AG04449 (cell line): ENCODE data around the gene CBFA2T3.

Source experiments
- CTCF ChIA-PET: fragments of 350-600 bp; formaldehyde crosslinking; extraction: SDS; loops from one replicate; lab custom pipeline; 2021; ENCODE audit warnings: antibody characterized with exemption; lab: Yijun Ruan, JAX
- POLR2A ChIA-PET: fragments of 400-600, 350-600 bp; formaldehyde crosslinking; extraction: SDS; loops from one replicate; lab custom pipeline; 2020; ENCODE audit warnings: antibody characterized with exemption, inconsistent platforms; lab: Yijun Ruan, JAX
- DNase-seq: peaks from one replicate; pipeline ENCODE4 v3.0.0-alpha.2; 2010; ENCODE audit warnings: low read depth, low spot score
- H3K4me3 ChIP-seq: 2 replicates; pipeline ENCODE4 v1.5.1; 2011; ENCODE audit warnings: low read depth, mild to moderate bottlenecking, control low read depth, low read length
- TF ChIP-seq, protein P1 (sequence below): IDR thresholded peaks from one replicate; pipeline ENCODE4 v1.5.1; 2011; ENCODE audit warnings: mild to moderate bottlenecking, moderate library complexity, low read length, control low read depth, inconsistent platforms; ENCODE audit not compliant: insufficient read depth; ENCODE audit errors: missing control alignments

The CBFA2T3 gene

DNA sequence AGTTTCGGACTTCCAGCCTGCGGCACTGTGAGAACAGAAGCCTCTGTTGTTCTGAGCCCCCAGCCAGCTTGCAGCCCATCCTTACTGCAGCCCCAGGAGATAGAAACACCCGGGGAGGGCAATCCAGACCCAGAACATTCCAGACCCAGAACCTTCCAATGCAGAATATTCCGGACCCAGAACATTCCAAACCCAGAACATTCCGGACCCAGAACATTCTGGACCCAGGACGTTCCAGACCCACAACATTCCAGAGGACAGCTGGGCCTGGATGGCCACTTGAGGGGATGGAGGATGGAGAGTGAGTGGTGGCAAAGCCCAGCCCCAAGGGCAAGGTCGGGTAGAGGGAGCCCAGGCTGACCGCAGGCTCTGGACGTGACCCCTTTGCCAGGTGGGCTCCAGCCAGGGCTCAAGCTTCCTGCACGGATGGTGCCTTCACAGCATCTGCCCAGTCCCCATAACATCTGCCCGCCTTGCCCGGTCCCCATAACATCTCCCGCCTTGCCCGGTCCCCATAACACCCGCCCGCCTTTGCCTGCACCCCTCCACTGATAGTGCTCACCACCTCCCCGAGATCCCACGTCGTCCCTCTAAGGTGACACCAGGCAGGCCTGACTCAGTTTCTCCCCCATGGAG lies 3.5 kb downstream of the CBFA2T3 start:
- TF ChIP-seq, protein P1, sequence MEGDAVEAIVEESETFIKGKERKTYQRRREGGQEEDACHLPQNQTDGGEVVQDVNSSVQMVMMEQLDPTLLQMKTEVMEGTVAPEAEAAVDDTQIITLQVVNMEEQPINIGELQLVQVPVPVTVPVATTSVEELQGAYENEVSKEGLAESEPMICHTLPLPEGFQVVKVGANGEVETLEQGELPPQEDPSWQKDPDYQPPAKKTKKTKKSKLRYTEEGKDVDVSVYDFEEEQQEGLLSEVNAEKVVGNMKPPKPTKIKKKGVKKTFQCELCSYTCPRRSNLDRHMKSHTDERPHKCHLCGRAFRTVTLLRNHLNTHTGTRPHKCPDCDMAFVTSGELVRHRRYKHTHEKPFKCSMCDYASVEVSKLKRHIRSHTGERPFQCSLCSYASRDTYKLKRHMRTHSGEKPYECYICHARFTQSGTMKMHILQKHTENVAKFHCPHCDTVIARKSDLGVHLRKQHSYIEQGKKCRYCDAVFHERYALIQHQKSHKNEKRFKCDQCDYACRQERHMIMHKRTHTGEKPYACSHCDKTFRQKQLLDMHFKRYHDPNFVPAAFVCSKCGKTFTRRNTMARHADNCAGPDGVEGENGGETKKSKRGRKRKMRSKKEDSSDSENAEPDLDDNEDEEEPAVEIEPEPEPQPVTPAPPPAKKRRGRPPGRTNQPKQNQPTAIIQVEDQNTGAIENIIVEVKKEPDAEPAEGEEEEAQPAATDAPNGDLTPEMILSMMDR = no peak
- no peak overlapping the region for H3K4me3 ChIP-seq
- POLR2A ChIA-PET = no interaction called here
- no peak for DNase-seq
- CTCF ChIA-PET = no interaction called here

DNA sequence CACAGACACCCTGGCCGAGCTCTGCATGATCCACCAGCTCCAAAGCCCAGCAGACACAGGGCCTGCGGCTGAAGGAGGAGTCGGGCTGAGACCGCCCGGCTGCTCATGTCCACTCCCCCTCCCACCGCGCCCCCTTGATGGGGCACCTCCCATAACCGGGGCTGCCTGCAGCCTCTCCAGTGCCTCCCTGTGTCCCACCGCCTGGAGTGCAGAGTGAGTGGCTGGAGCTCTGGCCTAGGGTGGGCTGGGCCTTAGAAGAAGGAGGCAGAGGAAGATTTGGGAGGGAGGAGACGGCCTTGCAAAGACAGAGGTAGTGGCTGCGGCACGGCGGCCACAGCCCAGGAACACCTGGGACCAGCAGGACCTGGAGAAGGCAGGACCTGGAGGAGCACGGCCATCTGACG lies 4.0 kb downstream of the CBFA2T3 start:
- H3K4me3 ChIP-seq = no peak overlapping the region

DNA sequence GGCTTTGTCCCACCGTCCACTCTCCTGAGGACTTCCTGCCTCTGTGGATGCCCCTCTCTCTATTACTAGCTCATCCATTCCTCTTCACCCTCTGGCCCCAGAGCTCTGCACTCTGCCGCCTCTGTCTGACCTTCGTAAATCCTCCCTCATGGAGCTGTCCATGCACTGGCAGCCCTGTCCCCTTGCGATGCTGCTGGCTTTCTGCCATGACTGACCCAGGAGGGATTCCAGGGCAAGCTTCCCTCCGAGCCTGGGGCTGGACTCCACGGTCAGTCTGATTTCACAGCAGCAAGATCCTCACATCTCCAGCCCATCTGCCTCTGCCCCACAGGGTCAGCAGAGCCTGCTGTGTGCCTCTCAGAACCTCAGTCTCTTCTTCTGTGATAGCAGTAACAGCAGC lies 4.7 kb downstream of the CBFA2T3 start:
- DNase-seq = no peak
- ChIA-PET CTCF (no interaction called here), POLR2A (no interaction called here)
- no peak overlapping the region for H3K4me3 ChIP-seq
- TF ChIP-seq, protein P1 = no peak

More for the DNA sequence above, 4.0 kb downstream of the CBFA2T3 start:
- ChIA-PET CTCF (no interaction called here), POLR2A (no interaction called here)
- TF ChIP-seq, protein P1 = no peak
- no peak for DNase-seq

DNA sequence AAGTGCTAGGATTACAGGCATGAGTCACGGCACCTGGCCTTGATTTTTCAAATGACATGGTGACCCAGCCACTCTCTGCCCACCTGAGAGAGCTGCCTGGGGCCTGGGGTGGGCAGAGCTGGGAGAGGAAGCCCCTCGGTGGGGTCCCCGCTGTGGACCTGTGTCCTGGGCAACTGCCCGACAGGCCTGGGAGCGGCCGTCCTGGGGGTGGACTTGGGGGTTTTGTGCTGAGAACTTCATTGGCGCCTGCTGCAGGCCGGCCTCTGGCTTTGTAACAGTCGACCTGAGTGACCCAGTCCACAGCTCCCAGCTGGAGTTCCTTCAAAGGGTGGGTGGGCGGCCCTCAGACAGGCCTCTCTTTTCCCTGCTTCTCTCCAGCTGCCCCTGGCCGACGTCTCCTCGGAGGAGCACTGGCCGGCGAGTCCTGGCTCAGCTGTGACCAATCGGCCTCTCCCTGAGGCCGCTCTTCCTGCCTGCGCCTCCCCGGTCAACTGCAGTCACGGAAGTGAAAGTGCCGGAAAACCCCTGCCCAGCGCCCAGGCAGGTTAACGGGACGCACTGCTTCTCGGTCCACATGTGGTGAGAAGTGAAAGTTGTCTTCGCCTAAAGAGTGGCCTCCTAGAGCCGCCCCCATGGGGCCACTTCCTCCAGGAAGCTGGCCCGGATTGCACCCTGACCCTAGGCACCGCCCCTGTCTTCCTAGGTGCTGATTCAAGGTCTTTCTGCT lies 5.5 kb downstream of the CBFA2T3 start:
- H3K4me3 ChIP-seq = no peak overlapping the region
- no peak for DNase-seq
- CTCF ChIA-PET = no interaction called here
- POLR2A ChIA-PET = no interaction called here
- TF ChIP-seq, protein P1 = no peak

- H3K4me3 ChIP-seq = no peak overlapping the region
- ChIA-PET POLR2A (no interaction called here), CTCF (no interaction called here)
- no peak for DNase-seq
- TF ChIP-seq, protein P1 = no peak
Observed at GRCh38 chr16:88970539-88971065, 6.4 kb downstream of the CBFA2T3 start.

DNA sequence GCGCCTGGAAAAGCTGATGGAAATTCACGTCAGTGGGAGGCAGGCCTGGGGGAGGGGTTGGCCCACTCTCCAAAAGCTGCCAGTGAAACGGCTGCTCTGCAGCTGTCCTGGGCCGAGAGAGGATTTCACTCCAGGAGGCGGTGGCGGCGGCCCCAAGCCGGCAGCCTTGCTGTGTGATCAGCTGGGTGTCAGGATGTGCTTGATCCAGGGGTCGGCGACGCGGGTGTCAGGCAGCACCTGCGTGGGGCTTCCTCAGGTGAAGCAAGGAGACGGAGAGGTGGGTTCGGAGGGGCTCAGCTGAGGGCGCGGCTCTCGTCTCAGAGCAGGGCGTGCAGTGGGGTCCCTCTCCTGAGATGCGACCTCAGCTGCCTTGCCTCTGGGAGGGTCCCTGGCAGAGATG lies 7.0 kb downstream of the CBFA2T3 start:
- no peak overlapping the region for H3K4me3 ChIP-seq
- TF ChIP-seq, protein P1 = no peak
- ChIA-PET CTCF (no interaction called here), POLR2A (no interaction called here)
- no peak for DNase-seq
